COLO829 (cell line): ENCODE results near the gene AHNAK2.
"Not testable (repeated sequence)": the region's sequence is repeated elsewhere in the genome, so short reads cannot be mapped to it uniquely, and the experiment has no call there.

Experiments
- DNase-seq: peaks from one replicate; pipeline ENCODE4 v3.0.0; 2012; ENCODE audit warnings: low spot score

Gene AHNAK2

DNA sequence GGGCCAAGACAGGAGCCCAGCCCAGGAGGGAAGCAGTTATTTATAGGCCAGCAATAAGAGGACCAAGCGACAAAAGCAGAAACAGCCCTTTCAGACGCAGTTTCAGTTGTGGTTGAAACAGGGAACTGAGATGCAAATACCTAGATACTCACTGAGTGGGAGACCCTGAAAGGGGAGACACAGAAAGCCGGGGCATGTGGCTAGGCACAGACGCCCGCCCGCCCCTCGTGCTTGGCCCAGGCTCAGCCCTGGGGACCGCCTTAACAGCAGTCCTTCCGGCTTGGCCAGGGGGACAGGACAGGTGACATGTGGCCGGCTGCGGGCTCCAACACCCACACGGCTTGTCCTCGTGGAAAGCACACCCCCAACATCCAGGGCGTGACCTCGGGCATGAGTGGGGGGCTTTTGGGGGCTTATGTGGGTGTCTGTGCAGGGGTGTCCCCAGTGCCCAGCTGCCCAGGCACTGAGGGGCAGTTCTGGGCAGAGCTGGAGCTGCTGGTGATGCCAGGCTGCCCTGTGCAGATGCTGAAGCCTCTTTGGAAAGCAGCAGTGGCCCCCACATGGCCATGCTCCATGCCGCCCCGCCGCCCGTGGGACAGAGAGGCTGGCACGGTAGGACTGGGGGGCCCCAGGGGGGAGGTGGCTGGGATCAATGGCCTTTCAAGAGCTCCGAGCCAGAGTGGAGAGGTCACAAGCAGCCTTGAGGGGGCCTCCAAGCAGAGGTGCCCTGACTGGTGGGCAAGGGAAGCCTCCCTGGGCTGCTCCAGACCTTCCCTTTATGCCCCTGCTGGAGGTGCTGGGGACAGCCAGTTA, 51.3 kb downstream of the AHNAK2 start:
- DNase-seq, result no peak

DNA sequence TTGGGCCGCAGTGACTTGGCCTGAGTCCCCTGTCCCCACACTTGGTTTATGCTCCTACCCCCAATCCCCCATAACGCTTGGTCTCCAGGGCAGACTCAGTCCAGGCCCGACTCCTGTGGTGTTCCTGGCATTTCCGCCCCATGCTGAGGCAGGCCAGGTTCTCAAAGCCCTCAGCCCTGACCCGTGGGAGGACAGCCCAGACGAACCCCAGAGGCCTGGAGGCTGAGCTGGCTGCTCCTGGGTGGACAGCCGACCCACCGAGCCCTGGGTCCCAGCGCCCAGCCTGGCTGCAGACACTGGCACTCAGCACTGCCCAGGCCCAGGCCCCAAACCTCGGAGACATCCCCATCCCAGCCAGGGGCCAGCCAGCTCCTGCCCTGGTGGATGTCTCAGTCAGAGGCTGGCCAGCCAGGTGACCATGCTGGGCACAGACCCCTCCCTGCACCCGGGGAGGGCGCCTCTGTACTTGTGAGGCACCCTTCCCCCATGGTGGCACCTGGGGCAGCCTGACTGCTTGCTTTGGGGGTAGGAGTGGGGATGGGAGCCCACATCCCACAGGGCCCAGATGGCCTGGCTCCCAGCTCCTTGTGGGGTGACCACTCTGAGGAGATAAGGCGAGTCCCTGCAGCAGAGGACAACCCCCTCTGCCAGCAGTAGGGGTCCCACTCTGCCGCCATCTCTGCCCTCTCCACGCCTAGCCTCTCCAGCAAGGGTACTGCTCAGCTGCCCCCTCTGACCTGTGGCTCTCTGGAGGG, 52.1 kb downstream of the AHNAK2 start:
- DNase-seq, result no peak

DNA sequence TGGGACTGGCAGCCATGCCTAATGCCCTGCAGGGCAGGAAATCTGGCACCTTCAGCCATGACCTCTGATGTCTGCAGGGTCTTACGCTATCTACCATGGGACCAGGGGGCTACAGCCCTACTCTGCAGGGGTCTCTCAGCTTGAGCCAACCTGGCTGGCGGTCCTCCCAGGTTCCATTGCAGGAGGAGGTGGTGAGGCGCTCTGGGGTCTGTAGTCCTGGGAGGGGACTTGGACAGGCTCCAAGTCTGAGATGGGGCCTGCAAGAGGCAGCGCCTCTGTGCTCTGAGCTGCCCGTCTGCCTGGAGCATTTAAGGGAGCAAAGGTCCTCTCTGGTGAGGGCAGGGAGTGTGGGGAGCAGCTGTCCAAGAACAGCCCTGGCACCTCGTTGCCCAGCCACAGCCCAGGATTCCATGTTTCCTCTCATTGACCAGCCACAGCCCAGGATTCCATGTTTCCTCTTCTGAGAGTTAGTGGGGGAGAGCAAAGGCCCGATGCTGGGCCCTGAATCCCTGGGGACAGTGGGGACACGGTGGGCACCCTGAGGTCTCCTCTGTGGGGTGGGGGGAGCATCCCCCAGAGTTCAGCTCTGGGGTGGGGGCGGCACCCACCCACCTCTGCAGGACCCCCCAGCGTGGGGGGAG, 52.8 kb downstream of the AHNAK2 start:
- DNase-seq, result no peak

DNA sequence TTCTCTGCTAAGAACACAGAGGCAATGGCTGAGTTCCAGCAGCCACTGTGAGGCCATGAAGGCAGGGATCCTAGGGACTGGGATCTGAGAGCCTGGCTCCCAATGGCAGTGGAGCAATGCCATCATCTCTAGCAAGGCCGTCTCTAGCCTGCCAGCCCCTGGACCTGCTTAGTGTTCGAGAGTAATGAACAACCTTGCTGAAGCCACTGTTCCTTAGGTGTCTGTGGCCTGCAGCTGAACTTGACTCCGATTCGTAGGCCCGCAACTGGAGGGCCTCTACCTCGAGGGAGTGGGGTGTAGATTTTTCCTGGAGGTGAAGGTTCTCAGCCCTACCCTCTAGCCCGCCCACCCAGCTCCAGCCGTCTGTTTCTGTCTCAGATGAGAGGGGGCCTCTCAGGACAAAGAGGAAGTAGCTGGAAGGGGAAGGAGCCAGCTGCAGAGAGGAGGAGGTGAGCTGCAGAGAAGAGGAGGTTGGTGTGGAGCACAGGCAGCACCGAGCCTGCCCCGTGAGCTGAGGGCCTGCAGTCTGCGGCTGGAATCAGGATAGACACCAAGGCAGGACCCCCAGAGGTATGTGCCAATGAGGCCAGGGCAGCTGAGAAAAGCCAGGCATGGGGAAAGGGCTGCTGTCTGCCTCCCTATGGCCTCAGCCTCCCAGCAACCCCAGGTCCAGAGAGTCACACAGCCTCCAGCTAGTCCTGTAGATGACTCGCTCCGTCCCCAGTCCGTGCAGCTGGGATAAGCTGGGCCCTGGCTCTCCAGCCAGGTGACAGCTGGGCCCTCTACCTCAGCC, 53.6 kb downstream of the AHNAK2 start, which contains the start of gene PLD4:
Gene PLD4, plus strand, starts transcription at position 459 of the 793 bp plus-strand sequence. CDS start 2,262 bp downstream, outside the sequence.
- DNase-seq, result no peak

DNA sequence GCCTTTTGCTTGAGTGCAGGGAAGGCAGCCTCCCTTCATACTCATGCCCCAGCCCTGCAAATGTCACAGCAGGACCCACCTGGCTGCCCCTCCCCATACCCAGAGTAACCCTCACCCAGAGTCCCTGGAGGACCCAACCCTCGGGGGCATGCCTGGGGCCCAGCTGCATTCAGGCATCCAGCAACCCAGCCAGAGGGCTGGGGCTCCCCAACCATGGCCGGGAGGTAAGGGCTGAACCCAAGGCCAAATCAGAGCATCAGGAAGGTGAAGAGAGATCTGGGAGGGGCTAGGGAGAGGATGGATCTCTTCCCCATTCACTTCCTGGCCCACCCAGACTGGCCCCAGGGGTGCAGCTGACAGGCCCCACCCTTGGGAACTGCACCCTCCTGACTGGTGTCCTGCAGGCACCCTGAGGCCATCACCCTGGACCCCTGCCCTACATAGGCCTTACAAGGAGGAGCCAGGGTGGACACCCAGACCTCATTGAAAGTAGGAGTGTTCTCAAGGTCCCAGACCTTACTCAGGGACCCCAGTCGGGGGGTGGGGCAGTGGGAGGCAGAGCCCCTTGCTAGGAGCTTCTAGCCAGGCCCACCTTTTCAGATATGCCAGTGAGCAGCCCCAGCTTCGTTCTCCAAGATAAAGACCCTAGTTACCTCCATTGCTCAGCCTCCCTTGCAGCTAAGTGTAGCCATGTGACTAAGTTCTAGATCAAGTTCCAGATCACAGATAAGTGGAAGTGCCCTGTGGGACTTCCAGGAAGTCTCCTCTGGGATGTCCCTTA, 54.3 kb downstream of the AHNAK2 start:
- DNase-seq, result no peak

DNA sequence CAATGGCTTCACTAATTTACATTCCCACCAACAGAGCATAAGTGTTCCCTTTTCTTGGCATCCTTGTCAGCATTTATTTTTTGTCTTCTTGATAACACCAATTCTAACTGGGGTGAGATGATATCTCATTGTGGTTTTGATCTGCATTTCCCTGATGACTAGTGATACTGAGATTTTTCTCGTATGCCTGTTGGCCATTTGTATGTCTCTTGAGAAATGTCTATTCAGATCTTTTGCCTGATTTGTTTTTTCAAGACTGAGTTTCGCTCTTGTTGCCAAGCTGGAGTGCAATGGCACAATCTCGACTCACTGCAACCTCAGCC, 58.2 kb downstream of the AHNAK2 start:
- DNase-seq, result no peak

DNA sequence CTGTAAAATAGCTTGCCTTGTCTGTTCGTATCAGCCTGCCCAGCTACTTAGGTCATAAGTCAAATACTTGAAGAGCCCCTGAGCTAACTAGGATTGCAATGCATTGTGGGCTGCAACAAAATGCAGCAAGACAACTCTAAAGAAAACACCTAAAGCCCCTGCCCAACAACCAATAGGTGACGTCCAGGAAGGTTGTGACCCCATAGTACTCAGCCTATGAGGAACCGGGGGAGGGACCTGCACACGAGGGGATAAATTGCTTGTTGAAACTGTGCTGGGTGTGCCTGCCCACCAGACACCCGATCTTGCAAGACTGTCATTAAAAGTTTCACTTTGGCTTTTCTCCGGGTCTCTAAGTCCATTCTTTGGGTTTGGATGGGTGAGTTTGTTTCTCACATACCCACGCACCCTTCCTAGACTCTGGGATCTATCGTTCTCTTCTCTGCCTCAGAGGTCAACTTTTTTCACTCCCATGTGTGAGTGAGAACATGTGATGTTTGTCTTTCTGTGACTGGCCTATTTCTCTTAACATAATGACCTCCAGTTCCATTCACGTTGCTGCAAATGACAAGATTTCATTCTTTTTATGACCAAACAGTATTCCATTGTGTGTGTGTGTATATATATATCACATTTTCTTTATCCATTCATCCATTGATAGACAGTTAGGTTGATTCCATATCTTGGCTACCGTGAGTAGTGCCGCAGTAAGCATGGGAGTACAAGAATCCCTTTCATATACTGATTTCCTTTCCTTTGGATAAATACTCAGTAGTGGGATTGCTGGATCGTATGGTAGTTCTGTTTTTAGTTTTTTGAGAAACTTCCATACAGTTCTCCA, 58.8 kb downstream of the AHNAK2 start:
- DNase-seq, result peak; percentile 59

DNA sequence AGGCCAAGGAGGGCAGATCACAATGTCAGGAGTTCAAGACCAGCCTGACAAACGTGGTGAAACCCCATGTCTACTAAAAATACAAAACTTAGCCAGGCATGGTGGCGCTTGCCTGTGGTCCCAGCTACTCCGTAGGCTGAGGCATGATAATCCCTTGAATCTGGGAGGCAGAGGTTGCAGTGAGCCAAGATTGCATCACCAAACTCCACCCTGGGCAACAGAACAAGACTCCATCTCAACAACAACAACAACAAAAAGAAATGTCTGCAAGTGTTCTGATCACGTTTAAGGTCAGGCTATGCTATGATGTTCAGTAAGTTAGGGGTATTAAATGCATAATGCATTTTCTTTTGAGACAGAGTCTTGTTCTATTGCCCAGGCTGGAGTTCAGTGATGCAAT, 60.2 kb downstream of the AHNAK2 start:
- DNase-seq, result no peak

DNA sequence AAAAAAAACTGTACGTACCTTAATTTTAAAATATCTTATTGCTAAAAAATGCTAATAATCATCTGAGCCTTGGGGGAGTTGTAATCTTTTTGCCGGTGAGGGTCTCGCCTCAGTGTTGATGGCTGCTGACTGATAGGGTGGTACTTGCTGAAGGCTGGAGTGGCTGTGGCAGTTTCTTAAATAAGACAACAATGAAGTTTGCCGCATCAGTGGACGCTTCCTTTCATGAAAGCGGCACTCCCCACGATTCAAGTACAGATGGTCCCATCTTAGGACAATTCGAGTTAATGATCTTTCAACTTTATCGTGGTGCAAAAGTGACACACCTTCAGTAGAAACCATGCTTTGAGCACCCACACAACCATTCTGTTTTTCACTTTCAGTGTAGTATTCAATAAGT, 61.1 kb downstream of the AHNAK2 start:
- no peak for DNase-seq

DNA sequence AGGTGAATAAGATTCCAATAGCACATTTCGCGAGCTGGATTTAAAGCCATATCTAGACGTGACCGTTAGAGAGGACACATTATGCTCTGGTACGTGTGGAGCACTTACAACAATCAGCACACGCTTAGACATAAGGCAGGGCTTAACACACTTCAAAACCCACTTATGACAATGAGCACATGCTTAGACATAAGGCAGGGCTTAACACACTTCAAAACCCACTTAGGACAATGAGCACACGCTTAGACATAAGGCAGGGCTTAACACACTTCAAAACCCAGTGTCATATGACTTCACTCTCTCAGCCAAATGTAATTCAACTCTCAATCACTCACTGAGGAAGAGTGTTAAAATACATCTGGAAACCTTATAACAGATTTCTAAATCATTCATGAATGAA, 64.7 kb downstream of the AHNAK2 start:
- no peak for DNase-seq

DNA sequence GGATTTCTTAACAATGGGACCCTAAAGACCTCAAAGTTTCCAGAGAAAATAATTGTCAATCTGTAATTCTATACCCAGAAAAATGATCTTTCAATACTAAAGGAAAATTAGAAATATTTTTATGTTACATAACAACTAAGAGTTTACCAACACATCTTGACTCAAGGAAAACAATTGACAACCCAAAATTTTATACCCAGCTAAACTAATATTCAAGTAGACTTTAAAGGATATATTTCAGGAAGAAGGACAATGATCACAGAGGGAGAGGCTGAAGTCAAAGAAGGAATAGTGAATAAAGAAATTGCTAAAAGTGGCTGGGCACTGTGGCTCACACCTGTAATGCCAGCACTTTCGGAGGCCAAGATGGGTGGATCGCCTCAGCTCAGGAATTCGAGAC, 66.1 kb downstream of the AHNAK2 start:
- no peak for DNase-seq

DNA sequence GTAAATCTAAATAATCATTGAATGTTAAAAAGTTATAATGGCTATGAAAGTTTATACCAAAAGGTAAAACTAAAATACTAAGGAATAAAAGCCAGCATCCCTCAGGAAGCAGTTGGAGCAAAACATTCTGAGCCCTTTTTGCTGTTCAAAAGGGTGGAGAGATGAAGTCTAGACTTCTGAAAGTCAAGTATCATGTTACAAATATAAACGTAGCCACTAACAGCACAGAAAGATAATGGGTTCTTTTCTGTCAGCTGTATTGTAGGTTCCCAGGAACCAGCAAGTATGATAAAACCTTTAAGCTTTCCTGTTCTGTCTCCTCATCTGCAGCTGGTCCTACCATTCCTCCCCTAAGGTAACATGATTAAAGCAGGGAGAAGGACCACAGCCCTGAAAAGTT, 69.9 kb downstream of the AHNAK2 start:
- DNase-seq, result no peak

DNA sequence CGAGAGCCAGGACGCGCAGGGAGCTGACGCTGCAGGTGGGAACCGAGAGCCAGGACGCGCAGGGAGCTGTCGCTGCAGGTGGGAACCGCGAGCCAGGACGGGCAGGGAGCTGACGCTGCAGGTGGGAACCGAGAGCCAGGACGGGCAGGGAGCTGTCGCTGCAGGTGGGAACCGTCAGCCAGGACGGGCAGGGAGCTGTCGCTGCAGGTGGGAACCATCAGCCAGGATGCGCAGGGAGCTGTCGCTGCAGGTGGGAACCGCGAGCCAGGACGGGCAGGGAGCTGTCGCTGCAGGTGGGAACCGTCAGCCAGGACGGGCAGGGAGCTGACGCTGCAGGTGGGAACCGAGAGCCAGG, 72.6 kb downstream of the AHNAK2 start:
- DNase-seq, result not testable (repeated sequence)

DNA sequence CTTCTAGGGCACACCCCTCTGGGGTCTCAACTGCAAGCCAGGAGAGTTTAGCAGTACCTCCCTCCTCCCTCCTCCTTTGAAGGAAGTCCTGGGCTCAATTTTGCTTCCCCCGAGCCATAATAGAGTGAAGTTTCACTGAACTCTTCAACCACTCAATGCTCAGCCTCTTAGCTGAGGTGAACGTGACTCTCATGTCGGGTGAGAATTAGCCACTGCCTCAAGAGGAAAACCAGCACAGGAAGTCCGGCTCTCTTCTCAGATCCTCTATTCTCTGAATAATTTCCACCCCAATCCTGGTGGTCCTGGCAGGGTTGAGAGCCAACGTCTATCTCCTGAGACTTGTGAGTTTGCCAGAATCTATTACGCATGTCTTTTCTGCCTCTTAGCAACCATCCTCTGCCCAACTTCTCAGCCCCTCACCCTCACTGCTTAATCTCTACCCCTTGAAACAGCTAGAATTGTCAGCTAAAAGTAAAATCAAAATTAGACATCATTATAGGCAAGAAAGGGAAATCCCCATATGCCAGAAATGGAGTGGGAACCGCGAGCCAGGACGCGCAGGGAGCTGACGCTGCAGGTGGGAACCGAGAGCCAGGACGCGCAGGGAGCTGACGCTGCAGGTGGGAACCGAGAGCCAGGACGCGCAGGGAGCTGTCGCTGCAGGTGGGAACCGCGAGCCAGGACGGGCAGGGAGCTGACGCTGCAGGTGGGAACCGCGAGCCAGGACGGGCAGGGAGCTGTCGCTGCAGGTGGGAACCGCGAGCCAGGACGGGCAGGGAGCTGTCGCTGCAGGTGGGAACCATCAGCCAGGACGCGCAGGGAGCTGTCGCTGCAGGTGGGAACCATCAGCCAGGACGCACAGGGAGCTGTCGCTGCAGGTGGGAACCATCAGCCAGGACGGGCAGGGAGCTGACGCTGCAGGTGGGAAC, 73.3 kb downstream of the AHNAK2 start:
- DNase-seq, result not testable (repeated sequence)

DNA sequence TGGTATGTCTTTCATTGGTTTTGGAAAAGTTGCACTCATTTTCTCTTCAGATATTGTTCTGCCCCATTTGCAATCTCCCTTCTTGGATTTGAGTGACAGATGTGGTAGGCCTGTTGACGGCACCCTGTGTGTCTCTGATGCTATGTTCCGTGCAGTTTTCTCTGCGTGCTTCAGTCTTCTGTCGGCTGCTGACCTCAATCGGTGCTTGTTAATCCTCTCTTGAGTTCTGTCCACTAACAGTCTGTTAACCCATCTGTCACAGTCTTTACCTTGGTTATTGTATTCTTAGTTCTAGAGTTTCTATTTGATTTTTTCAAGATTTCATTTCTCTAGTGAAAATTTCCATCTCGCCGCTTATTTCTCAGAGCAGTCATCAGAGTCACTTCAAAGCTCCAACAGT, 74.2 kb downstream of the AHNAK2 start:
- no peak for DNase-seq

DNA sequence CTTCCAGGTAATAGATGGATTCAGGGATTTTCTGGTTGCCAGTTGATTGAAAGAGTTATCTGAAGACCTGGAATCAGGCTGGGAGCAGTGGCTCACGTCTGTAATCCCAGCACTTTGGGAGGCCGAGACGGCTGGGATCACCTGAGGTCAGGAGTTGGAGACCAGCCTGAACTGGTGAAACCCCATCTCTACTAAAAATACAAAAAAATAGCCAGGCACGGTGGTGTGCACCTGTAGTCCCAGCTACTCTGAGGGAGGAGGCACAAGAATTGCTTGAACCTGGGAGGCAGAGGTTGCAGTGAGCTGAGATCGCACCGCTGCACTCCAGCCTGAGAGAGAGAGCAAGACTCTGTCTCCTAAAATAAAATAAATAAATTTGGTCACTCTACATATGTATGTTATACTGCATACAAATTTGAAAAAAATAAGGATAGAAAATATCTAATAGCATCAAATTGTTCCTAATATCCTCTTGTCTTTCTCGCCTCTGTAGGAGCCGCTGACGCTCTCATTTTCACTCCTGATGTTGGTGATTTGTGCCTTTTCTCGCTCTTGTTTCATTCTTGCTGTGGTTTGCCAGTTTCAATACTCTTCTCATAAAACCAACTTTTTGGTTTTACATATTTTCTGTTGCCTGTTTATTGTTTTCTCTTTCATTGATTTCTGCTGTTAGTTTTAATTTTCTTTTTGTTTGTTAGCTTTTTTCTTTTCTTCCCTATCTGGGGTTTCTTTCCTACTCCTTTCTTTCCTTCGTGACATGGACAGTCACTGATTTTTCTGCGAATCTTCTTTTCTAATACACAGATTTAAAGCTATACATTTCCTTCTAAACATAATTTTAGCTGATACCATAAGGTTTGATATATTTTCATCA, 77.3 kb downstream of the AHNAK2 start:
- no peak for DNase-seq

DNA sequence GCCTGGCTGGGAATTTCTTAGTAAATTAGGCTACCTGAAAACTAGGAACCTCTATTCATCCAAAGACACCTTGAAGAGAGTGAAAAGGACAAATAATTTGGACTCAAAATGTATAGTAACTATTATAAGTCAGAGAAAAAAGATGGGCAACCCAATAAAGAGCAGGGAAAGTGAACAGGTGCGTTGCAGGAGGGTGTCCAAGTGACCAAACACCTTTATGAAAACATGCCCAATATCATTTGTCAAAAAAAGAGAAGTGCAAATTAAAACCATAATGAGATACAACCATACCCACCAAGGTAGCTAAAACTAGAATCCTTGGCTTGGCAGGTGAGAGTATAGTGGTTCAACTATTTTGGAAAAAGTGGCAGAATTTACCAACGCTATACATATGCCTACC, 78.4 kb downstream of the AHNAK2 start:
- no peak for DNase-seq

DNA sequence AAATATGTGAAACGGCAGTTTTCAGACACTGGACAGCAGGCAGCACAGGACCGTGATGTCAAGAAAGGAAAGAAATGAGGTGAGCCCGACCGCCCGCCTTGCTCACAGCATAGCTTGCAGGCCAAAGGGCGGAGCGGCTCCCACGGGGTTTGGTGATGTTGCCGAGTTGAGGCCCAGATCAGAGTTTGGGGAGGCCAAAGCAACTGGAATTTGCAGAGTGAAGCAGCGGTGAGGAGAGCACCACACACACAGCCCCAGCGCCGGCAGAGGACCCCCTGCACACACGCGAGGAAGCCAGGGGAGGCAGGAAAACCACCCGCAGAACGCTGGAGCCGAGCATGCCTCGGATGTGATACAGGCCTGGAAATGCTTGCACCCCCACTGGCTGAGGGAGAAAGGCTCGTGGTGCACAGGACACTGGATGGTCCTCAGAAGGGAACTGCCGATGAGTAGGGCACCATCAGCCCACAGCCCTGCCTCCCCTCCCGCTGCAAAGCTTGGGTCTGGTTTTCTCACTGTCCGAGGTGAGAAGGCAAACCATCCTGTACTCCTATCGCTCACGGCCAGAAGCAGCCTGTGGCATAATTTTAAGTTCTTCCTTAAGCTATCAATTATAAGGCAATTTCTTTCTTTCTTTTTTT, 79.2 kb downstream of the AHNAK2 start:
- no peak for DNase-seq
